ENCODE measurements around the gene PBX4.

The PBX4 gene

GRCh38 chr19:19561946-19562664 lies 56.4 kb downstream of the PBX4 start:
- in situ Hi-C loops (cut with MboI; ENCODE audit: low sequenced_read_pairs), result no loop called here

GRCh38 chr19:19559931-19560330 lies 58.6 kb downstream of the PBX4 start:
- in situ Hi-C loops (cut with MboI; ENCODE audit: low sequenced_read_pairs), result no loop called here

- in situ Hi-C loops (cut with MboI; ENCODE audit: low sequenced_read_pairs), result no loop called here
Observed at GRCh38 chr19:19558636-19559035, 59.9 kb downstream of the PBX4 start.

- in situ Hi-C loops (cut with MboI; ENCODE audit: low sequenced_read_pairs), result no loop called here
Observed at GRCh38 chr19:19558055-19558454, 60.4 kb downstream of the PBX4 start.

GRCh38 chr19:19554074-19555023 lies 64.1 kb downstream of the PBX4 start:
- in situ Hi-C loops (cut with MboI; ENCODE audit: low sequenced_read_pairs), result no loop called here

- in situ Hi-C loops (cut with MboI; ENCODE audit: low sequenced_read_pairs), result no loop called here
Observed at GRCh38 chr19:19553670-19554069, 64.8 kb downstream of the PBX4 start.

GRCh38 chr19:19552798-19553197 lies 65.7 kb downstream of the PBX4 start:
- in situ Hi-C loops (cut with MboI; ENCODE audit: low sequenced_read_pairs), result no loop called here

- in situ Hi-C loops (cut with MboI; ENCODE audit: low sequenced_read_pairs), result no loop called here
Observed at GRCh38 chr19:19551853-19552192, 66.7 kb downstream of the PBX4 start.

- in situ Hi-C loops (cut with MboI; ENCODE audit: low sequenced_read_pairs), result no loop called here
Observed at GRCh38 chr19:19550972-19551852, 67.3 kb downstream of the PBX4 start.

GRCh38 chr19:19550485-19550929 lies 68.0 kb downstream of the PBX4 start:
- in situ Hi-C loops (cut with MboI; ENCODE audit: low sequenced_read_pairs), result no loop called here

- in situ Hi-C loops (cut with MboI; ENCODE audit: low sequenced_read_pairs), result loop anchor here (10.0 to 25.0 kb wide), 2 partner anchors 95 to 737 kb away; partner anchors contain the start of gene GMIP
Observed at GRCh38 chr19:19549804-19550464, 68.6 kb downstream of the PBX4 start.

- in situ Hi-C loops (cut with MboI; ENCODE audit: low sequenced_read_pairs), result loop anchor here (10.0 to 25.0 kb wide), 2 partner anchors 96 to 738 kb away; partner anchors contain the start of gene GMIP
Observed at GRCh38 chr19:19548915-19549759, 69.3 kb downstream of the PBX4 start.

- in situ Hi-C loops (cut with MboI; ENCODE audit: low sequenced_read_pairs), result loop anchor here (10.0 to 25.0 kb wide), 2 partner anchors 97 to 739 kb away; partner anchors contain the start of gene GMIP
Observed at GRCh38 chr19:19547674-19548336, 70.7 kb downstream of the PBX4 start.

- in situ Hi-C loops (cut with MboI; ENCODE audit: low sequenced_read_pairs), result loop anchor here (10.0 to 25.0 kb wide), 2 partner anchors 98 to 741 kb away; partner anchors contain the start of gene GMIP
Observed at GRCh38 chr19:19546751-19547162, 71.7 kb downstream of the PBX4 start.

- in situ Hi-C loops (cut with MboI; ENCODE audit: low sequenced_read_pairs), result loop anchor here (10.0 to 25.0 kb wide), 2 partner anchors 99 to 742 kb away; partner anchors contain the start of gene GMIP
Observed at GRCh38 chr19:19545707-19546106, 72.8 kb downstream of the PBX4 start.

GRCh38 chr19:19544954-19545591 lies 73.4 kb downstream of the PBX4 start:
- in situ Hi-C loops (cut with MboI; ENCODE audit: low sequenced_read_pairs), result loop anchor here (10.0 to 25.0 kb wide), 2 partner anchors 100 to 742 kb away; partner anchors contain the start of gene GMIP

- in situ Hi-C loops (cut with MboI; ENCODE audit: low sequenced_read_pairs), result loop anchor here (10.0 to 25.0 kb wide), 2 partner anchors 100 to 743 kb away; partner anchors contain the start of gene GMIP
Observed at GRCh38 chr19:19544257-19544953, 74.1 kb downstream of the PBX4 start.
